SU-DHL-6 (cell line): ENCODE results near the gene AKAP1.

Experiments used
- H2AFZ ChIP-seq: fragments of 200-600 bp; sonication (generic); 2 replicates; pipeline ENCODE4 v1.6.1; 2014; ENCODE audit warnings: low read depth, mild to moderate bottlenecking, moderate library complexity, mixed read lengths, antibody characterized with exemption, low read length; ENCODE audit not compliant: severe bottlenecking
- H3F3A ChIP-seq: fragments of 200-600 bp; shearing (Covaris generic); 2 replicates; pipeline ENCODE4 v1.6.0; 2016; ENCODE audit warnings: antibody characterized with exemption, mild to moderate bottlenecking; ENCODE audit not compliant: insufficient read depth
- H3K27ac ChIP-seq: fragments of 200-600 bp; sonication (generic); 2 replicates; pipeline ENCODE4 v1.5.1; 2016; ENCODE audit warnings: low read depth, mild to moderate bottlenecking, low read length, moderate library complexity, mixed read lengths
- H3K27me3 ChIP-seq: fragments of 200-600 bp; sonication (generic), shearing (Covaris generic); 2 replicates; pipeline ENCODE4 v1.6.0; 2014; ENCODE audit warnings: mild to moderate bottlenecking, low read length
- H3K36me3 ChIP-seq: fragments of 200-600 bp; sonication (generic); 2 replicates; pipeline ENCODE4 v1.6.1; 2014; ENCODE audit warnings: mild to moderate bottlenecking, low read length, mixed read lengths
- H3K4me2 ChIP-seq: fragments of 300-600, 200-600 bp; shearing (Covaris generic), sonication (generic); 2 replicates; pipeline ENCODE4 v1.6.0; 2014; ENCODE audit warnings: low read length, low read depth, mild to moderate bottlenecking; ENCODE audit not compliant: poor library complexity, severe bottlenecking
- H3K4me3 ChIP-seq: fragments of 200-600 bp; sonication (generic); 2 replicates; pipeline ENCODE4 v1.5.1; 2014; ENCODE audit warnings: antibody characterized with exemption, low read length, mild to moderate bottlenecking, mixed read lengths; ENCODE audit not compliant: insufficient read depth, poor library complexity, severe bottlenecking
- H3K79me2 ChIP-seq: fragments of 200-600 bp; sonication (generic); 2 replicates; pipeline ENCODE4 v1.6.1; 2014; ENCODE audit warnings: mild to moderate bottlenecking, low read length, moderate library complexity; ENCODE audit not compliant: insufficient read depth
- H3K9ac ChIP-seq: fragments of 200-600 bp; sonication (generic); 2 replicates; pipeline ENCODE4 v1.7.0; 2014; ENCODE audit warnings: mild to moderate bottlenecking, low read length
- H3K9me2 ChIP-seq: fragments of 200-600 bp; sonication (generic); replicated peaks from 2 replicates; pipeline ENCODE4 v1.6.1; 2014; ENCODE audit warnings: low read length; ENCODE audit not compliant: insufficient read depth
- H3K9me3 ChIP-seq: fragments of 200-600 bp; sonication (generic); 2 replicates; pipeline ENCODE4 v1.6.1; 2014; ENCODE audit warnings: low read length, mixed read lengths; ENCODE audit not compliant: insufficient read depth
- H4K20me1 ChIP-seq: fragments of 200-600 bp; sonication (generic); 2 replicates; pipeline ENCODE4 v1.6.1; 2014; ENCODE audit warnings: low read depth, mild to moderate bottlenecking, antibody characterized with exemption, low read length, moderate library complexity, mixed read lengths
- EZH2phosphoT487 ChIP-seq: fragments of 200-600 bp; sonication (generic), shearing (Covaris generic); conservative IDR thresholded peaks from 2 replicates; pipeline ENCODE4 v1.6.1; 2018; ENCODE audit warnings: mild to moderate bottlenecking, antibody characterized with exemption, low read length, moderate library complexity, mixed read lengths
- TF ChIP-seq, protein P1 (sequence below): fragments of 200-600 bp; sonication (generic); IDR thresholded peaks from one replicate; pipeline ENCODE4 v1.5.1; 2017; ENCODE audit warnings: antibody characterized with exemption, mild to moderate bottlenecking, low read length, moderate library complexity; ENCODE audit not compliant: insufficient read depth, poor library complexity, severe bottlenecking

Gene AKAP1

GRCh38 chr17:57089391-57089790 lies 4.3 kb downstream of the AKAP1 start:
- H3K9me2 ChIP-seq: no peaks in the 10 kb centered on the region
- H3K9ac ChIP-seq: no peak overlapping the region
- H3K27me3 ChIP-seq: no peaks in the 10 kb centered on the region
- H3K27ac ChIP-seq: no peak overlapping the region
- H2AFZ ChIP-seq: no peak overlapping the region
- no peak overlapping the region for H3K4me2 ChIP-seq
- no peak for TF ChIP-seq EZH2phosphoT487
- TF ChIP-seq, protein P1, sequence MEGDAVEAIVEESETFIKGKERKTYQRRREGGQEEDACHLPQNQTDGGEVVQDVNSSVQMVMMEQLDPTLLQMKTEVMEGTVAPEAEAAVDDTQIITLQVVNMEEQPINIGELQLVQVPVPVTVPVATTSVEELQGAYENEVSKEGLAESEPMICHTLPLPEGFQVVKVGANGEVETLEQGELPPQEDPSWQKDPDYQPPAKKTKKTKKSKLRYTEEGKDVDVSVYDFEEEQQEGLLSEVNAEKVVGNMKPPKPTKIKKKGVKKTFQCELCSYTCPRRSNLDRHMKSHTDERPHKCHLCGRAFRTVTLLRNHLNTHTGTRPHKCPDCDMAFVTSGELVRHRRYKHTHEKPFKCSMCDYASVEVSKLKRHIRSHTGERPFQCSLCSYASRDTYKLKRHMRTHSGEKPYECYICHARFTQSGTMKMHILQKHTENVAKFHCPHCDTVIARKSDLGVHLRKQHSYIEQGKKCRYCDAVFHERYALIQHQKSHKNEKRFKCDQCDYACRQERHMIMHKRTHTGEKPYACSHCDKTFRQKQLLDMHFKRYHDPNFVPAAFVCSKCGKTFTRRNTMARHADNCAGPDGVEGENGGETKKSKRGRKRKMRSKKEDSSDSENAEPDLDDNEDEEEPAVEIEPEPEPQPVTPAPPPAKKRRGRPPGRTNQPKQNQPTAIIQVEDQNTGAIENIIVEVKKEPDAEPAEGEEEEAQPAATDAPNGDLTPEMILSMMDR: no peak
- H3K9me3 ChIP-seq: no peaks in the 10 kb centered on the region
- no peaks in the 10 kb centered on the region for H3F3A ChIP-seq
- no peaks in the 10 kb centered on the region; the same call in 1 of the 2 replicates for H3K36me3 ChIP-seq
- H3K79me2 ChIP-seq: peaks cover 90% of the 10 kb centered on the region
- H4K20me1 ChIP-seq: peaks cover 18% of the 10 kb centered on the region
- H3K4me3 ChIP-seq: no peak overlapping the region

DNA sequence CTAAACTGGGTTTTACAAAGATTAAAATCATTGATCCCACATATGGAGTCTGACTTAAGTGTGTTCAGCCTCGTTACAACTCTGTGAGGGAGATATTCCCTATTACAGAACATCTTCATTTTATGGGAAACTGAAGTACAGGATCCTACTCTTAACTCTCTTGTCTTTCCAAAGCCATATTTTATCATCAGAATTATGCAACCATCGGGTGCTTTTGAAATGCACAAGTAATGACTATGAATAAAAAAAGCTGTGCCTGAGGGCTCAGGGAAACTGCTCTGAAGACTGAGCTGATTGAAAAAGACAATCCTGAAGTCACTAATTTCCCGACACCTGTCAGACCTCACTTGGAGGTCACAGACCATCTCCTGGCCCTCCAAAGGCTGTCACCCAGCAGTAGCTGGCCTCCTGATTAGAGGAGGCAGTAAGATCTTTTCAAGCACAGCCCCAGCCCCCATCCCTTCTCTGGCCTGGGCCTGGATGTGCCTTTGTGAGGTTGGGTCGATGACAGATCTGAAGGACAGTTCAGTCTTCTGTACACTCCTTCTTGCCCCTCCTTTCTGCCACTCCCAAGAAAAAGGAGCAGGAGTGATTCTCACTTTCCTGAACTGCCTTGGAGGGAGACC lies 5.6 kb downstream of the AKAP1 start:
- Histone ChIP-seq H4K20me1 (peaks cover 18% of the 10 kb centered on the region), H3K27ac (no peak overlapping the region), H3K79me2 (peaks cover 100% of the 10 kb centered on the region)

GRCh38 chr17:57091186-57091618 lies 6.2 kb downstream of the AKAP1 start:
- Histone ChIP-seq H3K9ac (no peak overlapping the region), H3K27me3 (no peaks in the 10 kb centered on the region), H3K4me2 (no peak overlapping the region), H3K4me3 (no peak overlapping the region), H4K20me1 (peaks cover 18% of the 10 kb centered on the region), H3K9me3 (no peaks in the 10 kb centered on the region), H3K79me2 (peaks cover 100% of the 10 kb centered on the region), H3K9me2 (no peaks in the 10 kb centered on the region), H3K36me3 (no peaks in the 10 kb centered on the region; the same call in 1 of the 2 replicates), H3F3A (no peaks in the 10 kb centered on the region), H2AFZ (no peak overlapping the region), H3K27ac (no peak overlapping the region)
- TF ChIP-seq EZH2phosphoT487: no peak
- TF ChIP-seq, protein P1: no peak

More for the DNA sequence above, 5.6 kb downstream of the AKAP1 start:
- Histone ChIP-seq H3K4me2 (no peak overlapping the region), H3K27me3 (no peaks in the 10 kb centered on the region), H2AFZ (no peak overlapping the region), H3K4me3 (no peak overlapping the region), H3K9me3 (no peaks in the 10 kb centered on the region), H3K36me3 (no peaks in the 10 kb centered on the region; the same call in 1 of the 2 replicates), H3K9ac (no peak overlapping the region), H3F3A (no peaks in the 10 kb centered on the region), H3K9me2 (no peaks in the 10 kb centered on the region)
- no peak for TF ChIP-seq EZH2phosphoT487
- TF ChIP-seq, protein P1: no peak
